Activated CD4-positive, alpha-beta memory T cell treated with anti-CD3 and anti-CD28 coated beads, Interleukin-2, amount 10 ng/mL, durations not matched to agents 7 days and 5 days (primary cell): Measurements from ENCODE around the gene NOL4L. TPM values are rescaled to one million over a fixed set of nuclear protein-coding genes. Genes with fewer than 3 reads are reported as not detected.
A peak's percentile ranks its signal among the peaks of the same experiment; 100 is the strongest.
"Not testable (repeated sequence)": the region's sequence is repeated elsewhere in the genome, so short reads cannot be mapped to it uniquely, and the experiment has no call there.

Experiments
- CTCF ChIA-PET: fragments of 350-600 bp; sonication (Branson Sonifier 250); formaldehyde crosslinking; loops from one replicate; lab custom pipeline; 2021; ENCODE audit warnings: antibody characterized with exemption, inconsistent platforms; lab: Charles Lee
- POLR2A ChIA-PET: fragments of 350-600 bp; sonication (Branson Sonifier 250); formaldehyde crosslinking; loops from one replicate; lab custom pipeline; 2021; ENCODE audit warnings: antibody characterized with exemption; lab: Charles Lee
- DNase-seq: peaks from one replicate; pipeline ENCODE4 v3.0.0-alpha.2; 2020
- H3K27ac Mint-ChIP-seq: one replicate; pipeline ENCODE4 v1.8.0; 2021; ENCODE audit warnings: mild to moderate bottlenecking, mixed read lengths
- H3K27me3 Mint-ChIP-seq: one replicate; pipeline ENCODE4 v1.8.0; 2021; ENCODE audit warnings: mixed read lengths
- H3K36me3 Mint-ChIP-seq: one replicate; pipeline ENCODE4 v1.8.0; 2021; ENCODE audit warnings: low read depth, mixed read lengths
- H3K4me1 Mint-ChIP-seq: one replicate; pipeline ENCODE4 v1.8.0; 2021; ENCODE audit warnings: mixed read lengths
- H3K4me3 Mint-ChIP-seq: one replicate; pipeline ENCODE4 v1.8.0; 2021; ENCODE audit warnings: mild to moderate bottlenecking, mixed read lengths
- H3K9me3 Mint-ChIP-seq: one replicate; pipeline ENCODE4 v1.8.0; 2021; ENCODE audit warnings: mixed read lengths
- total RNA-seq, 2 experiments: library from RNA; stranded (reverse); gene quantifications; one replicate each; pipeline ENCODE4 v1.2.3, GENCODE V29; 2021

The NOL4L gene
- total RNA-seq, 2 experiments from 2014 or later, result 17.1 to 19.1 TPM

DNA sequence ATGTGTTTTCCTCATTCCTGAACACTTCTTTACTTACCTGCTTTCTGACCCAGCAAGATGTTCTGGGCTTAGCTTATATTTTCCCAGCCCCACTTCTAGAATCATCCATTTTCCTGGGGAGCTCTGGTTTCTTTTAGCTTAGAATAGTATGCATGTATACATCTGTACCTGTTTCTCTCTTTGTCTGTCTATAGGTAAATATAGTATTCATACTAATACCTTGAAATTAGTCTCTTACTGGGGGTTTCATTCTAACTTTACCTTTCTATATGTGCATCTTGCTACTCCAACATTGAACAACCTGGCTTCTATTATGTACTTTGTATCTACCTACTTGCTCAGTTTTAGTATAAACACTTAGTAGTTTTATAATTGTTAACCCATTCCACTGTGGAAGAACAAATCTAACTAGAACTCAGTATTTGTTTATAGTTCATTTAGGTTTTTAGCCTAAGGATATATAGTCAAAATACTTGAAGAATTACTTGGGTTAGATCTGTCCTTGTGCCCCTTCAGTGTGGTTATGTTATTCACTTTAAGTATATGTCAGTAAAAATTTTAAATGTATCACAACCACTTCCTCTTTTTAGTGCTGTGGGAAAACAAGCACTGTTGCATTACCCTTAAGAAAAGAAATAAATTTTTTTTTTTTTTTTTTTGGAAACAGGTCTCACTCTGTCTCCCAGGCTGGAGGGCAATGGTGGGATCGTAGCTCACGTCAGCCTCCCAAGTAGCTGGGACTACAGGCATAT lies 173.0 kb downstream of the NOL4L start:
- Mint-ChIP-seq H3K4me3 (no peak overlapping the region), H3K27me3 (no peaks in the 10 kb centered on the region), H3K27ac (peak overlapping the region; percentile 32), H3K9me3 (no peaks in the 10 kb centered on the region), H3K36me3 (peaks cover 26% of the 10 kb centered on the region), H3K4me1 (peaks cover 48% of the 10 kb centered on the region)
- no peak for DNase-seq
- ChIA-PET POLR2A (interaction anchor here (1.3 kb wide), 1 partner anchor 54 kb away, joined by 3 read pairs; the partner anchor contains the start of gene ASXL1), CTCF (interaction anchor here (0.6 kb wide), 1 partner anchor 9 kb away, joined by 3 read pairs; no protein-coding TSS in a partner anchor)

DNA sequence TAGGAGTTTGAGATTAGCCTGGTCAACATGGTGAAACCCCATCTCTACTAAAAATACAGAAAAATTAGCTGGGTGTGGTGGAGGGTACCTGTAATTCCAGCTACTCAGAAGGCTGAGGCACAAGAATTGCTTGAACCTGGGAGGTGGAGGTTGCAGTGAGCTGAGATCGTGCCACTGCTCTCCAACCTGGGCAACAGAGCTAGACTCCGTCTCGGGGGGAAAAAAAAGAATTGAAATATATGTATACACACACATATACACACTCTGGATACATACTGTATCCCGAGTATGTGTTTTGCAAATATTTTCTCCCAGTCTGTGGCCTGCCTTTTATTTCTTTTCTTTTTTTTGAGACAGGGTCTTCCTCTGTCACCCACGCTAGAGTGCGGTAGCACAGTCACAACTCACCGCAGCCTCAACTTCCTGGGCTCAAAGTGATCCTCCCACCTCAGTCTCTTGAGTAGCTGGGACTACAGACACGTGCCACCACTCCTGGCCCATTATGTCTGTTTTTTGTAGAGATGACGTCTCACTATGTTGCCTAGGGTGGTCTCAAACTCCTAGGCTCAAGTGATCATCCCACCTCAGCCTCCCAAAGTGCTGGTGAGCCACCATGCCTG lies 177.9 kb downstream of the NOL4L start:
- H3K27ac Mint-ChIP-seq, result peak overlapping the region; percentile 53
- H3K9me3 Mint-ChIP-seq, H3K27me3 Mint-ChIP-seq: not testable (repeated sequence)
- CTCF ChIA-PET, result interaction anchor here (1.4 kb wide), 1 partner anchor 9 kb away, joined by 3 read pairs; no protein-coding TSS in a partner anchor
- POLR2A ChIA-PET, result interaction anchor here (1.1 to 1.3 kb wide), 3 partner anchors 9 to 121 kb away, joined by 3 to 4 read pairs (median 3); no protein-coding TSS in a partner anchor
- DNase-seq, result peak; percentile 67
- H3K36me3 Mint-ChIP-seq, result peaks cover 24% of the 10 kb centered on the region
- peaks cover 30% of the 10 kb centered on the region for H3K4me1 Mint-ChIP-seq
- H3K4me3 Mint-ChIP-seq, result peak overlapping the region; percentile 21

- Mint-ChIP-seq H3K4me1 (peaks cover 25% of the 10 kb centered on the region), H3K4me3 (no peak overlapping the region), H3K27ac (peak overlapping the region; percentile 56), H3K36me3 (peaks cover 23% of the 10 kb centered on the region), H3K9me3 (no peaks in the 10 kb centered on the region), H3K27me3 (no peaks in the 10 kb centered on the region)
- CTCF ChIA-PET, result interaction anchor here (1.4 kb wide), 2 partner anchors 10 to 11 kb away, joined by 3 to 4 read pairs; no protein-coding TSS in a partner anchor
- no peak for DNase-seq
- POLR2A ChIA-PET, result interaction anchor here (0.6 to 1.3 kb wide), 5 partner anchors 9 to 136 kb away, joined by 3 to 5 read pairs (median 3); no protein-coding TSS in a partner anchor
Observed at GRCh38 chr20:32406701-32407100, 178.4 kb downstream of the NOL4L start.

DNA sequence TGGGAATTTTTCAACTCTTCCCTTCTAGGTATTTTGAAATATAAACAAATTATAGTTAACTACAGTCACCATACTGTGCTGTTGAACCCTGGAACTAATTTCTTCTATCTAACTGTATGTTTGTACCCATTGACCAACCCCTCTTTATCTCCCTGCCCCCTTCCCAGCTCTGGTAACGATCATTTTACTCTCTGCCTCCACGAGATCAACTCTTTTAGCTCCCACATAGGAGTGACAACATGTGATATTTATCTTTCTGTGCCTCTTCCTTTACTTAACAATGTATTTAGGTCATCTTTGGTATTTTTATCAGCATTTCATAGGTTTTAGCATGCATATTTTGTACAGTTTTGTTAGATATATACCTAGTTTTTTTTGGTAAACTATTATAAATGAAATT lies 181.1 kb downstream of the NOL4L start:
- Mint-ChIP-seq H3K4me1 (peaks cover 33% of the 10 kb centered on the region), H3K27me3 (no peaks in the 10 kb centered on the region), H3K4me3 (no peak overlapping the region), H3K27ac (no peak overlapping the region), H3K9me3 (no peaks in the 10 kb centered on the region), H3K36me3 (peaks cover 41% of the 10 kb centered on the region)
- POLR2A ChIA-PET, result no interaction called here
- no peak for DNase-seq
- CTCF ChIA-PET, result no interaction called here

DNA sequence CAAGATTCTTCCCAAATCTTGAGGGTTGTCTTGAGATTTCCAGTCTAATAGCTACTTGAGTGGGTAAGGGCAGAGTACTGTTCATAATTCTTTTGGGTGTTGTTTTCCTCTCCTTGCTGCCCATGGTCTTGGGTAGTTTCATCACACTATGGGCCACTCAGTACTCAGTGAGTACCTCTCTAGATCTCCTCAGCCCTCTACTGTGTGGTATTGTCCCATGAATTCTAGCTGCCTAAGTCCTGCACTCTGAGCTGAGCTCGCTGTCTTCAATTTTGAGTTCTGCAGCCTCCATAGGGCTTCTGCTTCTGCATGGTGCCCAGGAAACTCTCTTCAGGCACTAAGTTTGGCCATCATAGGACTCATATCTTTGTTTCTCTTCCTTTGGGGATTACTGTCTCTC lies 184.7 kb downstream of the NOL4L start:
- peaks cover 21% of the 10 kb centered on the region for H3K4me1 Mint-ChIP-seq
- no peaks in the 10 kb centered on the region for H3K27me3 Mint-ChIP-seq
- ChIA-PET POLR2A (no interaction called here), CTCF (no interaction called here)
- DNase-seq, result no peak
- no peaks in the 10 kb centered on the region for H3K9me3 Mint-ChIP-seq
- H3K4me3 Mint-ChIP-seq, result no peak overlapping the region
- peak overlapping the region; percentile 23 for H3K27ac Mint-ChIP-seq
- peaks cover 41% of the 10 kb centered on the region for H3K36me3 Mint-ChIP-seq

DNA sequence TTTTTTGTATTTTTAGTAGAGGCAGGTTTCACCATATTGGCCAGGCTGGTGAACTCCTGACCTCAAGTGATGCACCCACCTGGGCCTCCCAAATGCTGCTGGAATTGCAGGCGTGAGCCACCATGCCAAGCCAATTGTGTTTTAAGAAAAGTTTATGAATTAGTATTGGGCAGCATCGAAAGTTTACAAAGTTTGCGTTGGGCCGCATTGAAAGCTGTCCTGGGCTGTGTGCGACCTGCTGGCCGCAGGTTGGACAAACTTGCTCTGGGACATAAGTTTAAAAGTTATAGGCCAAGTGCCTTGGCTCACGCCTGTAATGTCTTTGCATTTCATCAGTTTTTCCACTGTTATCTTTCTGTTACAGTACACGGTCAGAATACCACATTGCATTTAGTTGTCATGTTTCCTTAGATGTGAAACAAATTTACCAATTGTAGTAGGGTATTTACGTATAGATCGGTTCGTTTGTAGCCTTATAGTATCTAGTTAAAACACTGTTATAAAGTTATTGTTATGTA lies 187.5 kb downstream of the NOL4L start:
- H3K27ac Mint-ChIP-seq, result no peak overlapping the region
- H3K36me3 Mint-ChIP-seq, result peaks cover 52% of the 10 kb centered on the region
- ChIA-PET POLR2A (no interaction called here), CTCF (interaction anchor here (0.7 kb wide), 1 partner anchor 158 kb away, joined by 3 read pairs; no protein-coding TSS in a partner anchor)
- no peak for DNase-seq
- H3K4me3 Mint-ChIP-seq, result no peak overlapping the region
- no peaks in the 10 kb centered on the region for H3K9me3 Mint-ChIP-seq
- no peaks in the 10 kb centered on the region for H3K27me3 Mint-ChIP-seq
- peaks cover 23% of the 10 kb centered on the region for H3K4me1 Mint-ChIP-seq

DNA sequence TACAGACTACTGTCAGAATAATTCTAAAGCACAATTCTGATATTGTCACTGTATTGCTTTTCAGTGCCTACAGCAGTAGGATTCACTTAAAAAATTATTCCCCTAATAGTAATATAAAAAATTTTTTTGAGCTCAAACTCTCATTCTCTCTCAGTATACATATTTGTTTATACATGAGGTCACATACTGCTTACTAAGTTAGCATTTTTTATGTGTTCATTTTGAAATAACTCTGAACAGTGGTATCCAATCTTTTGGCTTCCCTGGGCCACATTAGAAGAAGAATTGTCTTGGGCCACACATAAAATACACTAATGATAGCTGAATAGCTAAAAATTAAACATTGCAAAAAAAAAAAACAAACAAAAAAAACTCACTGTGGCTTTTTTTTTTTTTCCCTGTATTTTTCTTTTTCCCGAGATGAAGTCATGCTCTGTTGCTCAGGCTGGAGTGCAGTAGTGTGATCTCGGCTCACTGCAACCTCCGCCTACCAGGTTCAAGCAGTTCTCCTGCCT lies 188.4 kb downstream of the NOL4L start:
- Mint-ChIP-seq H3K4me1 (peaks cover 24% of the 10 kb centered on the region), H3K9me3 (no peaks in the 10 kb centered on the region), H3K27me3 (no peaks in the 10 kb centered on the region), H3K4me3 (no peak overlapping the region), H3K36me3 (peaks cover 52% of the 10 kb centered on the region), H3K27ac (no peak overlapping the region)
- CTCF ChIA-PET, result interaction anchor here (0.6 to 1.6 kb wide), 4 partner anchors 9 to 50 kb away, joined by 3 to 5 read pairs (median 4); no protein-coding TSS in a partner anchor
- POLR2A ChIA-PET, result no interaction called here
- DNase-seq, result no peak

- Mint-ChIP-seq H3K4me1 (peaks cover 25% of the 10 kb centered on the region), H3K4me3 (no peak overlapping the region), H3K27ac (no peak overlapping the region), H3K36me3 (peaks cover 53% of the 10 kb centered on the region), H3K27me3 (no peaks in the 10 kb centered on the region), H3K9me3 (no peaks in the 10 kb centered on the region)
- no peak for DNase-seq
- POLR2A ChIA-PET, result no interaction called here
- CTCF ChIA-PET, result no interaction called here
Observed at GRCh38 chr20:32395066-32395465, 190.1 kb downstream of the NOL4L start.

Other genes starting within 250 kb of the NOL4L start
- gene ASXL1, start 227.0 kb downstream of the NOL4L start, total RNA-seq, result 100 to 1,000 TPM; 113 to 118 TPM
- under 1 TPM; 0.13 to 0.15 TPM for gene C20orf203, start 88.6 kb upstream of the NOL4L start, total RNA-seq
- gene COMMD7, start 158.1 kb upstream of the NOL4L start, total RNA-seq, result 10 to 100 TPM; 61.7 to 62.6 TPM
- gene DNMT3B, start 177.1 kb upstream of the NOL4L start, total RNA-seq, result 1 to 10 TPM; 2.2 to 2.4 TPM
- 100 to 1,000 TPM; 134 to 135 TPM for gene MAPRE1, start 234.6 kb upstream of the NOL4L start, total RNA-seq